Neural progenitor cell (in vitro differentiated cells): ENCODE measurements around the gene FGF4. TPM values are rescaled to one million over a fixed set of nuclear protein-coding genes. Genes with fewer than 3 reads are reported as not detected.

Experiments
- DNase-seq: peaks from one replicate; pipeline ENCODE4 v3.0.0-alpha.2; 2016; ENCODE audit warnings: low spot score
- H2AFZ ChIP-seq: fragments of 200-600 bp; sonication (generic); replicated peaks from 2 replicates; pipeline ENCODE4 v1.6.1; 2016; ENCODE audit warnings: antibody characterized with exemption
- H3F3A ChIP-seq: fragments of 200-600 bp; sonication (generic); 2 replicates; pipeline ENCODE4 v1.6.1; 2016; ENCODE audit warnings: antibody characterized with exemption, low read depth
- H3K27ac ChIP-seq: fragments of 200-600 bp; sonication (generic); 2 replicates; pipeline ENCODE4 v1.5.1; 2016; ENCODE audit warnings: mild to moderate bottlenecking
- H3K27me3 ChIP-seq: fragments of 200-600 bp; sonication (generic); 2 replicates; pipeline ENCODE4 v1.6.1; 2016; ENCODE audit warnings: mild to moderate bottlenecking, moderate library complexity
- H3K36me3 ChIP-seq: fragments of 200-600 bp; sonication (generic); 2 replicates; pipeline ENCODE4 v1.5.1; 2016
- H3K4me1 ChIP-seq: fragments of 200-600 bp; sonication (generic); 2 replicates; pipeline ENCODE4 v1.6.1; 2016; ENCODE audit warnings: mixed run types
- H3K4me2 ChIP-seq: fragments of 200-600 bp; sonication (generic); 2 replicates; pipeline ENCODE4 v1.6.1; 2016
- H3K4me3 ChIP-seq: fragments of 200-600 bp; sonication (generic); 2 replicates; pipeline ENCODE4 v1.5.1; 2016
- H3K79me2 ChIP-seq: fragments of 200-600 bp; sonication (generic); 2 replicates; pipeline ENCODE4 v1.6.1; 2016; ENCODE audit warnings: low read depth
- H3K9ac ChIP-seq: fragments of 200-600 bp; sonication (generic); 2 replicates; pipeline ENCODE4 v1.6.1; 2016
- H3K9me3 ChIP-seq: fragments of 200-600 bp; sonication (generic); 2 replicates; pipeline ENCODE4 v1.5.1; 2016; ENCODE audit warnings: low read depth
- H4K20me1 ChIP-seq: fragments of 200-600 bp; sonication (generic); 2 replicates; pipeline ENCODE4 v1.6.1; 2016; ENCODE audit warnings: low read depth
- H3K27ac Mint-ChIP-seq: 3 replicates; pipeline ENCODE4 v1.8.0; 2021; ENCODE audit warnings: mixed read lengths
- H3K27me3 Mint-ChIP-seq: 2 replicates; pipeline ENCODE4 v1.8.0; 2022; ENCODE audit warnings: low read depth, mild to moderate bottlenecking, inconsistent platforms, moderate library complexity, mixed read lengths; ENCODE audit not compliant: insufficient read depth
- H3K36me3 Mint-ChIP-seq: 3 replicates; pipeline ENCODE4 v1.8.0; 2021; ENCODE audit warnings: mixed read lengths
- H3K4me1 Mint-ChIP-seq: 3 replicates; pipeline ENCODE4 v1.8.0; 2021; ENCODE audit warnings: mixed read lengths
- H3K4me3 Mint-ChIP-seq: 3 replicates; pipeline ENCODE4 v1.8.0; 2021; ENCODE audit warnings: mild to moderate bottlenecking, moderate library complexity, mixed read lengths
- H3K9me3 Mint-ChIP-seq: 3 replicates; pipeline ENCODE4 v1.8.0; 2020; ENCODE audit warnings: mixed read lengths
- EZH2 ChIP-seq: fragments of 200-600 bp; sonication (generic); IDR thresholded peaks from 2 replicates; pipeline ENCODE4 v1.6.1; 2017; ENCODE audit warnings: antibody characterized with exemption, mild to moderate bottlenecking, moderate library complexity
- EZH2phosphoT487 ChIP-seq: fragments of 200-600 bp; sonication (generic); IDR thresholded peaks from 2 replicates; pipeline ENCODE4 v1.6.1; 2017; ENCODE audit warnings: antibody characterized with exemption
- total RNA-seq: library from RNA; depleted of rRNA; stranded (reverse); fragments of >200 nt; gene quantifications from 2 replicates; pipeline ENCODE4 v1.2.3, GENCODE V29; 2015; ENCODE audit warnings: low replicate concordance
- TF ChIP-seq, protein P1 (sequence below): fragments of 200-600 bp; sonication (generic); IDR thresholded peaks from 2 replicates; pipeline ENCODE4 v1.5.1; 2017; ENCODE audit warnings: antibody characterized with exemption, mild to moderate bottlenecking

FGF4 gene
- total RNA-seq, 1 donor from 2014 or later = 0.22 TPM

DNA sequence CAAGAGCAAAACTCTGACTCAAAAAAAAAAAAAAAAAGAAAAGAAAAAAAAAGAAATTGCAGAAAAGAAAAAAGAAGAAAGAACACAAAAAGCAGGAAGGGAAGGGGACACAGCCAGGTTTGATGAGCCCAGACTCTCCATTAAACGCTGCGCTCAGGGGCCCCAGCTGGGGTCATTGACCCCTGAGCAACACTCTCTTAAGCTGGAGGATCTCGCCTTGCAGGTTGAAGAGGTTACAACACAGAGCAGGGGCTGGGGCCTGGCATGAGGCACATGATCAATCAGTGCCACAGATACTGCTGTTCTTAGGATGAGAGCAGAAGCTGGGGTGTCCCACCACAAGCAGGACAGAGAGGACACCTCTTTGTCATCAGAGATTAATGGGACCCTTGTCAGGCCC is 36.3 kb upstream of the FGF4 start:
- H3K27me3 ChIP-seq = peaks cover 29% of the 10 kb centered on the region
- H3K79me2 ChIP-seq = no peaks in the 10 kb centered on the region
- no peak overlapping the region for H3K9ac ChIP-seq
- no peaks in the 10 kb centered on the region for H3K36me3 Mint-ChIP-seq
- no peaks in the 10 kb centered on the region for H3K36me3 ChIP-seq
- TF ChIP-seq, protein P1, sequence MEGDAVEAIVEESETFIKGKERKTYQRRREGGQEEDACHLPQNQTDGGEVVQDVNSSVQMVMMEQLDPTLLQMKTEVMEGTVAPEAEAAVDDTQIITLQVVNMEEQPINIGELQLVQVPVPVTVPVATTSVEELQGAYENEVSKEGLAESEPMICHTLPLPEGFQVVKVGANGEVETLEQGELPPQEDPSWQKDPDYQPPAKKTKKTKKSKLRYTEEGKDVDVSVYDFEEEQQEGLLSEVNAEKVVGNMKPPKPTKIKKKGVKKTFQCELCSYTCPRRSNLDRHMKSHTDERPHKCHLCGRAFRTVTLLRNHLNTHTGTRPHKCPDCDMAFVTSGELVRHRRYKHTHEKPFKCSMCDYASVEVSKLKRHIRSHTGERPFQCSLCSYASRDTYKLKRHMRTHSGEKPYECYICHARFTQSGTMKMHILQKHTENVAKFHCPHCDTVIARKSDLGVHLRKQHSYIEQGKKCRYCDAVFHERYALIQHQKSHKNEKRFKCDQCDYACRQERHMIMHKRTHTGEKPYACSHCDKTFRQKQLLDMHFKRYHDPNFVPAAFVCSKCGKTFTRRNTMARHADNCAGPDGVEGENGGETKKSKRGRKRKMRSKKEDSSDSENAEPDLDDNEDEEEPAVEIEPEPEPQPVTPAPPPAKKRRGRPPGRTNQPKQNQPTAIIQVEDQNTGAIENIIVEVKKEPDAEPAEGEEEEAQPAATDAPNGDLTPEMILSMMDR = no peak
- TF ChIP-seq EZH2 (no peak), EZH2phosphoT487 (no peak)
- no peak overlapping the region for H2AFZ ChIP-seq
- no peaks in the 10 kb centered on the region for H3K9me3 ChIP-seq
- no peak overlapping the region for H3K4me3 ChIP-seq
- H4K20me1 ChIP-seq = no peaks in the 10 kb centered on the region
- peak overlapping the region; percentile 42 for H3K4me2 ChIP-seq
- H3K9me3 Mint-ChIP-seq = peaks cover 3% of the 10 kb centered on the region
- H3K27ac Mint-ChIP-seq = peak overlapping the region; percentile 53
- DNase-seq = peak; percentile 52
- H3K4me1 Mint-ChIP-seq = peaks cover 17% of the 10 kb centered on the region
- H3K27ac ChIP-seq = no peak overlapping the region
- H3K27me3 Mint-ChIP-seq = peaks cover 20% of the 10 kb centered on the region
- no peaks in the 10 kb centered on the region for H3F3A ChIP-seq
- no peak overlapping the region for H3K4me3 Mint-ChIP-seq
- peaks cover 17% of the 10 kb centered on the region for H3K4me1 ChIP-seq

DNA sequence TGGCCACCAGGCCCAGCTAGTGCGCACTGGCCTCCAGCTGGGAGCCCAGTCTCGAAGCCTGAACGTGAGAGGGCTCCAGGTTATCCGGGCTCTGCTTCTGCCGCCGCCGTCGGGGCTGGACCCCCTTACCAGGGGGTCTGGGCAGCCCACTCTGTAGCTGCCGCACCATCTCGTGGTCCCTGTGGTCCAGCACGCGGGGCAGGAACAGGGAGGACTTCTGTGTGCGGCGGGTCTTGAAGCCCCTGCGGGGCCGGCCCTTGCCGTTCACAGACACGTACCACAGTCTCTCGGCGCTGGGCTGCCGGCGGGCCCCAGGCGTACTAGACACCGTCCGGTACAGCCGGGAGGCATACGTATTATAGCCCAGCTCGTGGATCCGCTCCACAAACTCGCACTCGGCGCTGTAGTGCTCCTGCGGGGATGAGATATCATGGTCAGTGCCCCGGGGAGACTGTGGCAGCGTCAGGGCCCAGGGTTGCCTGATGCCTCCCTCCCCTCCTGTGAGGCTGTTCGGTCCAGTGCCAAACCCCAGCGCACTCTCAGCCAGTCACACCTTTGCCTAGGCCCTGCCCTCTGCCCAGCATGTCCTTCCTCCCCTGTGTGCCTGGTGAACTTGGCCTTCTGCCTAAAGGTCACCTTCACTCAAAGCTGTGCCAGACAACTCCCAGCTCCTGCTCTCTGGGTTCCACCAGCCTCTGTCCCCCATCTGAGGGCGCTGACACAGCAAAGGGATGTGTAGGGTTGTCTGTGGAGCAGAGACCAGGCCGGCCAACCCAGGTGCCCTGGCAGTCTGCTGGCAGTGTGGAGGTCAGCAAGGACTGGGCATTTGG is 35.4 kb upstream of the FGF4 start:
- H4K20me1 ChIP-seq = no peaks in the 10 kb centered on the region
- no peaks in the 10 kb centered on the region for H3K36me3 Mint-ChIP-seq
- TF ChIP-seq EZH2phosphoT487 (no peak), EZH2 (no peak)
- TF ChIP-seq, protein P1 = no peak
- peaks cover 17% of the 10 kb centered on the region for H3K4me1 ChIP-seq
- no peaks in the 10 kb centered on the region for H3K9me3 ChIP-seq
- H3K4me3 ChIP-seq = no peak overlapping the region
- H3K4me1 Mint-ChIP-seq = peaks cover 17% of the 10 kb centered on the region
- H3K27me3 ChIP-seq = peaks cover 20% of the 10 kb centered on the region
- no peak overlapping the region for H3K27ac ChIP-seq
- peak overlapping the region; percentile 42 for H3K27ac Mint-ChIP-seq
- H3K4me3 Mint-ChIP-seq = no peak overlapping the region
- H2AFZ ChIP-seq = no peak overlapping the region
- H3K9me3 Mint-ChIP-seq = peaks cover 3% of the 10 kb centered on the region
- no peaks in the 10 kb centered on the region for H3K79me2 ChIP-seq
- no peaks in the 10 kb centered on the region for H3F3A ChIP-seq
- peaks cover 11% of the 10 kb centered on the region for H3K27me3 Mint-ChIP-seq
- no peaks in the 10 kb centered on the region for H3K36me3 ChIP-seq
- H3K4me2 ChIP-seq = no peak overlapping the region
- H3K9ac ChIP-seq = no peak overlapping the region
- DNase-seq = no peak

DNA sequence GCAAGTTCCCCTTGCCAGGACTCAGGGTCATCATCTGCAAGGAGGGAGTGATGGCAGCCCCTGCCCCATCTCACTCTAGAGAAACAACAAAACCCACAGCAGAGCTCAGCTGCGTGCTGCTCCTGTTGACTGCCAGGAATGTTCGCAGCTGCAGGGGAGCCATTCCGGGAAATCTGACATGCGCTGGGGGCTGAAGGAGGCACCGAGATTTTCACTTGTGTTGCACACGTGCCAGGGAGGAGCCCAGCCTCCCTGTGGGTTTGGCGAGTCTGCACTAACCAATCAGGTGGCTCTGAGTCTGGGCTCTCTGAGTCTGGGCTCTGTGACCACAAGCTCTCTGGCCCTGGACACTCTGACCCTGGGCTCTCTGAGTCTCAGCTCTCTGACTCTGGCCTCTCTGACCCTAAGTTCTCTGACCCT is 33.5 kb upstream of the FGF4 start:
- Histone ChIP-seq H3K4me3 (no peak overlapping the region), H3K27me3 (peaks cover 3% of the 10 kb centered on the region), H3F3A (no peaks in the 10 kb centered on the region), H4K20me1 (no peaks in the 10 kb centered on the region), H3K79me2 (no peaks in the 10 kb centered on the region), H3K9ac (no peak overlapping the region), H3K27ac (no peak overlapping the region), H2AFZ (no peak overlapping the region), H3K36me3 (no peaks in the 10 kb centered on the region), H3K4me1 (peaks cover 17% of the 10 kb centered on the region), H3K4me2 (no peak overlapping the region), H3K9me3 (no peaks in the 10 kb centered on the region)
- Mint-ChIP-seq H3K4me1 (peaks cover 17% of the 10 kb centered on the region), H3K9me3 (peaks cover 3% of the 10 kb centered on the region), H3K27ac (peak overlapping the region; percentile 29), H3K4me3 (no peak overlapping the region), H3K27me3 (peaks cover 8% of the 10 kb centered on the region), H3K36me3 (no peaks in the 10 kb centered on the region)
- TF ChIP-seq, protein P1 = no peak
- no peak for TF ChIP-seq EZH2
- TF ChIP-seq EZH2phosphoT487 = no peak
- DNase-seq = peak; percentile 65
